SKM-1 (cell line): Measurements from ENCODE around the gene GIPC1.
"Not testable (repeated sequence)": the region's sequence is repeated elsewhere in the genome, so short reads cannot be mapped to it uniquely, and the experiment has no call there.

Source experiments
- DNase-seq: peaks from one replicate; lab custom pipeline; 2025; ENCODE audit not compliant: unreplicated experiment; lab: John Stamatoyannopoulos, UW

Gene GIPC1, protein sequence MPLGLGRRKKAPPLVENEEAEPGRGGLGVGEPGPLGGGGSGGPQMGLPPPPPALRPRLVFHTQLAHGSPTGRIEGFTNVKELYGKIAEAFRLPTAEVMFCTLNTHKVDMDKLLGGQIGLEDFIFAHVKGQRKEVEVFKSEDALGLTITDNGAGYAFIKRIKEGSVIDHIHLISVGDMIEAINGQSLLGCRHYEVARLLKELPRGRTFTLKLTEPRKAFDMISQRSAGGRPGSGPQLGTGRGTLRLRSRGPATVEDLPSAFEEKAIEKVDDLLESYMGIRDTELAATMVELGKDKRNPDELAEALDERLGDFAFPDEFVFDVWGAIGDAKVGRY

GRCh38 chr19:14496029-14496833 lies at the start of gene GIPC1:
TSS of gene GIPC1 (minus strand) at chr19:14496127. CDS start at chr19:14482976, 13,151 bp downstream.
- DNase-seq: peak; percentile 93

DNA sequence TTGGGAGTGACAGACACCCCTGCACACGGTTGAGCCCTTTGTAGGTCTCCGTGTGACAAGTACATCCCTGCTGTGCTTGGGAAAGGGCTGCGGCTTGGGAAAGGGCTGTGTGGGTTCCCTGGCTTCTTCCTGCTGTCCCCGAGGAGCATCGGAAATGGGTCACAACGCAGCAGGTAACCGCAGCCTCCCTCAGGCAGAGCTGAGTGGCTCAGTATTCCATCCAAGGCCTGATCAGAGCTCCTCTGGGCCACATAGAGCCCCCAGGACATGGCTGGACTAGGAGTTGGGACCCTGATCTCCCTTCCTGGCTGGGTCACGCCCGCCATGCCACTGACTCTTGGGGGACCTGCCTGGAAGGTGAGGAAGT lies 49.8 kb upstream of the GIPC1 start:
- no peak for DNase-seq

DNA sequence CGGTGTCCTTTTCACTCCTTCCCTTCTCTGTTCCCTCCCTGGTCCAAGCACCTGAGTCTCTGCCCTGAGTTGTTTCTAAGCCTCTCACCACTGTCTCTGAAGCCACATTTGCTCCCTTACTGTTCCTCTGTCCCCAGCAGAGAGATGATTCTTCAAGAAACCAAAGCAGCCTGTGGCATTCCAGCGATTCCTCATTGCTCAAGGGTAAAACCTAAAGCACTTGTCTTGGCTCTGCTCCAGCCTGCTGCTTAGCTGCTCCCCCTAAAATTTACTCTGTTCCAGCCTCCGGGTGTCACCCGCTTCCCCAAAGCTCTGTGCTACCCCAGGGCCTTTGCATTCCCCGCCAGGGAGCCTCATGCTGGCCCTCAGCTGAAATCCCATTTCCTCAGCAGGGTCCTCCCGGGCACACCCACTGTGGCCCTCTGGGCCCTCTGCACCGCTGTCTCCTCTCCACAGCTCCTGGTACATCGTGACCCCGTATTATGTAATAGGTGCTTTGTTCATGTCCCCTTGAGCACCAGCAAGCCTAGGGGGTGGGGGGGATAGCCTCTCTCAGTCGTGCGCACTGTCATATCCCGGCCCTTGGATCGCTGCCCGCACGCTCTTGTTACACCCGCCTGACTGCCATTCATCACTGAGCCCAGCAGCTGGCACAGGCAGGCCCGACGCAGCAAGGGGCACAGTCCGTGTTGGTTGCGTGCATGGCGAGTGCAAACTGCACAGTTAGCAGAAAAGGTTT lies 49.2 kb upstream of the GIPC1 start:
- no peak for DNase-seq

DNA sequence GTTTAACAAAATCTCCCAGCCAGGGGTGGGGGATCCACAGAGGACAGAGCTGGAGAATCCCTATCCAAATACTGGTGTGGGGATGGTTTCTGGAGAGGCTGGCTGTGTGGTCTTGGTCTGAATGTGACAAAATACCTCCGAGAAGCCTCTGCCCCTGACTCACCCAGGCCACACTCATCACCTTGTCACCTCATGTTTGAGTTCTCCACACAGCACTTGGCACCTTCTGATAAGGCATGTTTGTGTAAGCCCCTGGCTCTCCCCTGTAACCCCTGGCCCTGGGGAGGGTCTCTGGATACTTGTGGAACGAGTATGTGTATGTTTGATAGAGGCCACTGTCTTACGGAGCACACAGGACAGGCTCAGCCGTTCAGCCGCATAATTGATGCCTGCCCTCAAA lies 48.1 kb upstream of the GIPC1 start:
- no peak for DNase-seq

DNA sequence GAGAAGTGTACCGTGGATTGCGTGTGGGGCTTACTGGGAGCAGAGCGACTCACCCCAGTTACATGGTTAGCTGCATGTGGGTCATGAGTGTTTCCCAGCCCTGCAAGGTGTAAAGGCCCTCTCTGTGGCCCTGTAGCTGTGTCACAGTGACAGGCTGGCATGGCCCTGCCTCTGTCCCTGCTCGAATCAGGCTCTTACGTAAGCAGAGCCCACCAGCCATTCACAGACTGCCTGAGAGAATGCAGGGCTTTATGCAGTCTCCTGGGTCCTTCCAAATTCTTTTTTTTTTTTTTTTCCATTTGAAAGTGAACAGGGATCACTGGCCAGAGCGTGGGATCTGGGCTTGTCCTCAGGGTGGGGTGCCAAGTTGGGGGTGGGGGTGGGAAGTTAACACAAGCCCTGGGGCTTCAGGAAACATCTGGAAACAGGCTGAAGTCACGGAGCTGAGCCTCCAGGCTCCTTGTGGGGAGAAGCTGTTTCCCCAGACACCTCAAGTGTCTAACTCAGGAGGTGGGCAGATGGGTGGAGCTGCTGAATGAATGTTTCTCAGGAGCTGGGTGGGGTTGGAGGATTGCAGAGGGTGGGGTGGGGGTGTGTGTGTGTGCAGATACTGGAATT lies 46.9 kb upstream of the GIPC1 start:
- no peak for DNase-seq

DNA sequence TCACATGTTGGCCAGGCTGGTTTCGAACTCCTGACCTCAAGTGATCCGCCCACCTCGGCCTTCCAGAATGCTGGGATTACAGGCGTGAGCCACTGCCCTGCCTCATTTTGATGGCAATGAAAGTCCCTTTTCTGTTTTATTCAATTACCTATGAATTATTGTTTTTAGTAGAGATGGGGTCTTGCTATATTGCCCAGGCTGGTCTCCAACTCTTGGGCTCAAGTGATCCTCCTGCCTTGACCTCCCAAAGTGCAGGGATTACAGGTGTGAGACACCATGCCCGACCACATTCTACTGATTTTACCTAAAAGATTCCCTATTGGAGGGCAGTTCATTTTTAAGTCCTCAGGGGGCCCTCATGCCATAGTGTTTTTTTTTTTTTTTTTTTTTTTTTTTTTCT lies 46.1 kb upstream of the GIPC1 start:
- not testable (repeated sequence) for DNase-seq

- no peak for DNase-seq
These were observed 45.0 kb upstream of the GIPC1 start for GRCh38 chr19:14540741-14541525.

GRCh38 chr19:14536926-14537692 lies 41.2 kb upstream of the GIPC1 start:
- no peak for DNase-seq

- no peak for DNase-seq
These were observed 37.5 kb upstream of the GIPC1 start for GRCh38 chr19:14533450-14533849.

DNA sequence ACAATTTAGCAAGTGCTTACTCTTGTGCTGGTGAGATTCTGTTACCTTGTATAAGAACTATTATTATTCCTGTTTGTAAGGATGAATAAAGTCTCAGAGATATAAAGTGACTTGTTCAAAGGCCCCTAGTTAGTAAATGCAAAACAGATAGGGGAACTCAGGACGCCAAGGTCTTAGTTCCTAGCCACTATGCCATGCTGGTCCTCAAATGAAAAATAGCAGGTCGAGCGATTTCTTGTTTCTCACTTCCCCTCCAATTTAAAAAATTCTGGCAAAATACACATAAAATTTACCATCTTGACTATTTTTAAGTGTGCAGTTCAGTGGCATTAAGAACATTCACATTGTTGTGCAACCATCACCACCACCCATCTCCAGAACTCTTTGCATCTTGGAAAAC lies 34.6 kb upstream of the GIPC1 start:
- no peak for DNase-seq

DNA sequence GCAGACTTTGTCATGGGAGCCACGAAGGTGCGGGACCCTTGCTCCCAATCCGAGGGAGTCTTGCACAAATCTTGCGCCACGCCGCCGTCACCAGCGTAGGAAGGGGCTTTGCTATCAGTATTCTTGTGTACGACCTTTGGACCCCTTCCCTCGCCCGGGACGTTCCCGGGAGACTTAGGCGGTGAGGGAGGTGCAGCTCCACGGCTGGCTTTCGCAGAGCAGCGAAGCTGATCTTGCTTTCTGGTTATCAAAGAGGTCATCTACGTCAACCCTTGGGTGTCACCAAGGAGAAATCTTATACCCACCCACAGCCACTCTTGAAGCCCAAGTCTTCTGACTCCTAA lies 34.0 kb upstream of the GIPC1 start:
- no peak for DNase-seq

DNA sequence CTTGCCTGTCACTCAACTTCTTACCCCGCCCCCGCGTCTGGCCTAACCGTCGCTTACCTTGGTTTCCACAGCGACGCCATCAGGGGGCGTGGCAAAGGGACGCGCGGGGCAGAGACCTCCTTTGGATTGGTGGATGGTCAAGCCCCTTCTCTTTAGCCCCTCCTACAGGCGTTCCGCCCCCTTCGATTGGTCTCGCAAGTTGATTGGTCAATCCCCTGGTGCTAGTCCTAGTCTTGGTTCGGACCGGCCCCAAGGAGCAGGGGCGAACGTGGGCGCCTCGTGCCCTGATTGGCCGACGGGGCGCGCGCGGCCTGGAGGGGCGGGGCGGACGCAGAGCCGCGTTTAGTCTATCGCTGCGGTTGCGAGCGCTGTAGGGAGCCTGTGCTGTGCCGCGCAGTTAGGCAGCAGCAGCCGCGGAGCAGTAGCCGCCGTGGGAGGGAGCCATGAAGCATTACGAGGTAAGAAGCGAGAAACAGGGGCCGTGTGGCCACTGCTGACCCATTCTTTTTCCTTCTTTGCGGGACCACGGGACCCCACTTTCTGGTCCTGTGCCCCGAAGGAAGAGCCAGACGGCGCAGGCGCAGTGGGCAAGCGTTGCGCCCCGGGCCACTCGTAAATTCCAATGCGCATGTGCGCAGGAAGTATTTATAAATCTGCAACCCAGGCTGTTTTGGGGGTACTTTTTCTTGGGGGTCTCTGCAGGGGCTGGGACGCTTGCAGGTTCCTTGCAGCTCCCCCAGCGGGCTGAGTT lies 33.5 kb upstream of the GIPC1 start, which contains the start of gene TECR:
TECR (plus strand) TSS at position 341 of the 751 bp plus-strand sequence; CDS start at position 444, 103 bp downstream.
- peak; percentile 98 for DNase-seq

DNA sequence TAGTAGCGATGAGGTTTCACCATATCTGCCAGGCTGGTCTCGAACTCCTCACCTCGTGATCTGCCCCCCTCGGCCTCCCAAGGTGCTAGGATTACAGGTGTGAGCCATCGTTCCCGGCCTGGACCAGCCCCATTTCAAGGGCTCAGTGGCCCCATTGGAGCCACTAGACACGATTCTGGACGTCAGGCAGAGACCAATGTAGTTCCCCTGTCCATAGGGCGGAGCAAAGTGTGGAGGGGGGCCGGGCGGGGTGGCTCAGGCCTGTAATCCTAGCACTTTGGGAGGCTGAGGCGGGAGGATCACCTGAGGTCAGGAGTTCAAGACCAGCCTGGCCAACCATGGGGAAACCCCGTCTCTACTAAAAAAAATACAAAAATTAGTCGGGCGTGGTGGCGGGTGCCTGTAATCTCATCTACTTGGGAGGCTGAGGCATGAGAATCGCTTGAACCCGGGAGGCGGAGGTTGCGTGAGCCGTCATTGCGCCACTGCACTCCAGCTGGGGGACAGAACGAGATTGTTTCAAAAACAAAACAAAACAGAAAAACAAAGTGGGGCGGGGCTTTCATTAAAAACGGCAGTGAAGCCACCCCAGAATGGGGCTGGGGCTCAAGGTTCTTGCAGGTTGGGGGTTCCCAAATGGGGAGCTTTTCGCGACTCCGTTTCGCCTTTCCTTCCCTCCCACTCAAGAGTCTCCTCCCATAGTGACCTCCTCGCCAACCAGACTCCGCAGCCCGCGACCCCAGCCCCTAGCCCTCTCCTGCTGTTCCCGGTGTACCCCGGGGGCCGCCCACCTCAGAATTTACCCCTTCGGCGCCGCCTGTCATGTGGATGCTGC lies 32.7 kb upstream of the GIPC1 start:
- DNase-seq: no peak

DNA sequence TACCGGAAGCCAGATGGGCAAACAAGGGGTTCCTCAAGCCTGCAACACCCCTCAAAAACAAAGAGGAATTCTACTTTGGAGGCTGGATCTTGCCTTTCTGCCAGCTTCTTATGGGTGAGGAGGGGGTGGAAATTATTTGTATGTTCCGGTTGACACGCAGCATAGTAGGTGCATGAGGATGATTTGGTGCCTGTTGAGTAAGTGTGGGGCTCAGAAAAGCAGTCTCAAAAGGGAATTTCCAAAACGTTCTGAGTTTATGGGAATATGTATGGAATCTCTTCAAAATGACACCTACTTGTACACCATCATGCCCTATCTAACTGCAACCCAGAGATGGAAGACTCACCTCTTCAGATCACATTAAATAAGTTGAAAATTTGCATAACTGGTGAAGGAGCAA lies 30.5 kb upstream of the GIPC1 start:
- no peak for DNase-seq

DNA sequence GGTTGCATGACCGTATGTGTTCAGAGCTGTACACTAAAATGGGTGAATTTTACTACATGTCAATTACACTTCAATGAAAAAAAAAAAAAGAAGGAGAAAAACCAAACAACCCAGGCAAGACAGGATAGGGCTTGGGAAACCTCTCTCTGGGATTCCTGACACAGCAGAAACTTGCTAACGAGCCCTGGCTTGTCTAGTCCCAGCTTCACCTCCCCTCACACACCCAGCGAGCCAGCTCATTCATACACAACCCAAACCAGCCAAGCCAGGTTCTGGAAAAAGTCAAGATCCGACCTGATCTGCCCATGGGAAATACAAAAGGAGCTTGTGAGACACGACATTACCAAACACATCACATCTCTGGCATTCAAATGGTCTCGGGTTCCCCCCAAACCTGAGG lies 29.8 kb upstream of the GIPC1 start:
- DNase-seq: no peak

DNA sequence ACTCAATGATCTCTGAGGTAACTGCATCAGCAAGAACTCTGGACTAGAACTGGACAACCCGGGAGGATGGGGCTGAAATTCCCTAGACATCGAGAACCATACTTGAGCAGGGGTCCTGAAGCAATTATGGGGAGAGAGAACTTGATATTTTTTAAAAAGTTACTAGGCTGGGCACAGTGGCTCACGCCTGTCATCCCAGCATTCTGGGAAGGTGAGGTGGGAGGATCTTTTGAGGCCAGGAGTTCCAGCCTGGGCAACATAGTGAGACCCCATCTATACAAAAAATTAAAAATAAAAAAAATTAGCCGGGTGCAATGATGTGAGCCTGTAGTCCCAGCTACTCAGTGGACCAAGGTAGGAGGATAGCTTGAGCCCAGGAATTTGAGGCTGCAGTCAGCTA lies 24.6 kb upstream of the GIPC1 start:
- no peak for DNase-seq

- no peak for DNase-seq
These were observed 24.0 kb upstream of the GIPC1 start for GRCh38 chr19:14519860-14520407.
